ENCODE data around the gene HBP1.
"Not testable (repeated sequence)": the region's sequence is repeated elsewhere in the genome, so short reads cannot be mapped to it uniquely, and the experiment has no call there.

The HBP1 gene
- 80.8 to 171 reads per million in 2 experiments for total RNA-seq

- DNase-seq (ENCODE audit: low read depth) = peak; percentile 97
Measured at GRCh38 chr7:107168233-107169119, at the start of gene HBP1. TSS of gene HBP1 (plus strand) at chr7:107169003. CDS start at chr7:107179894, 10,891 bp downstream.

GRCh38 chr7:107119376-107120105, 49.3 kb upstream of the HBP1 start:
- DNase-seq (ENCODE audit: low read depth) = no peak

- DNase-seq (ENCODE audit: low read depth) = no peak
Measured at GRCh38 chr7:107122486-107122911, 46.3 kb upstream of the HBP1 start.

- DNase-seq (ENCODE audit: low read depth) = no peak
Measured at GRCh38 chr7:107123392-107123791, 45.4 kb upstream of the HBP1 start.

GRCh38 chr7:107125475-107125874, 43.3 kb upstream of the HBP1 start:
- DNase-seq (ENCODE audit: low read depth) = no peak

- DNase-seq (ENCODE audit: low read depth) = no peak
Measured at GRCh38 chr7:107128217-107128616, 40.6 kb upstream of the HBP1 start.

GRCh38 chr7:107128748-107129147, 40.1 kb upstream of the HBP1 start:
- DNase-seq (ENCODE audit: low read depth) = no peak

- no peak for DNase-seq (ENCODE audit: low read depth)
Measured at GRCh38 chr7:107130487-107131220, 38.1 kb upstream of the HBP1 start.

GRCh38 chr7:107133396-107133795, 35.4 kb upstream of the HBP1 start:
- DNase-seq (ENCODE audit: low read depth) = no peak

- DNase-seq (ENCODE audit: low read depth) = no peak
Measured at GRCh38 chr7:107138696-107139420, 29.9 kb upstream of the HBP1 start.

GRCh38 chr7:107143875-107144274, 24.9 kb upstream of the HBP1 start:
- not testable (repeated sequence) for DNase-seq (ENCODE audit: low read depth)

- no peak for DNase-seq (ENCODE audit: low read depth)
Measured at GRCh38 chr7:107145067-107145838, 23.6 kb upstream of the HBP1 start.

- DNase-seq (ENCODE audit: low read depth) = peak; percentile 19
Measured at GRCh38 chr7:107147464-107148393, 21.1 kb upstream of the HBP1 start.

GRCh38 chr7:107148721-107149120, 20.1 kb upstream of the HBP1 start:
- no peak for DNase-seq (ENCODE audit: low read depth)

- no peak for DNase-seq (ENCODE audit: low read depth)
Measured at GRCh38 chr7:107149863-107150262, 18.9 kb upstream of the HBP1 start.

- peak; percentile 69 for DNase-seq (ENCODE audit: low read depth)
Measured at GRCh38 chr7:107150375-107151073, 18.3 kb upstream of the HBP1 start.

GRCh38 chr7:107151538-107151937, 17.3 kb upstream of the HBP1 start:
- no peak for DNase-seq (ENCODE audit: low read depth)

- DNase-seq (ENCODE audit: low read depth) = no peak
Measured at GRCh38 chr7:107152011-107152410, 16.8 kb upstream of the HBP1 start.

- DNase-seq (ENCODE audit: low read depth) = no peak
Measured at GRCh38 chr7:107154826-107155225, 14.0 kb upstream of the HBP1 start.

All from T follicular helper cell (primary cell).